H1 (cell line): Measurements from ENCODE around the gene SPOP. TPM values are rescaled to one million over a fixed set of nuclear protein-coding genes. Genes with fewer than 3 reads are reported as not detected.

ENCODE experiments used
- BRCA1 ChIP-seq: IDR thresholded peaks from 2 replicates; pipeline ENCODE4 v1.6.1; 2012; ENCODE audit warnings: low read depth, low read length, improper control_type of control experiment
- SP1 ChIP-seq: IDR thresholded peaks from 2 replicates; pipeline ENCODE4 v1.6.1; 2011; ENCODE audit warnings: low read depth, low read length
- polyA plus RNA-seq, 7 experiments: library from polyadenylated mRNA; depleted of rRNA in 3 of 7; stranded (reverse) in 5 of 7; unstranded in 2 of 7; fragments of >200 nt in 5 of 7; fragments of 200-250 nt in 2 of 7; gene quantifications; 1 replicate in 5 of 7; 2 replicates in 1 of 7; 4 replicates in 1 of 7; pipeline versions ENCODE4 v1.2.1 to v1.2.3, GENCODE V29; 2011 to 2013; ENCODE audit warnings: missing spikeins in 2 of 7, mixed read lengths in 2 of 7
- total RNA-seq: library from RNA; stranded (reverse); fragmentation: NEBNext Ultra II Directional; extraction: Animal tissue kit (Norgen Biotek cat#: 25700); gene quantifications from 2 replicates; pipeline ENCODE4 v1.2.1, GENCODE V29; 2021

SPOP gene
- total and polyA plus RNA-seq, 2 of the 8 experiments (the other 6 are each of a cell fraction or from before 2014, with no cell fraction given): 13.3 to 25.6 TPM

DNA sequence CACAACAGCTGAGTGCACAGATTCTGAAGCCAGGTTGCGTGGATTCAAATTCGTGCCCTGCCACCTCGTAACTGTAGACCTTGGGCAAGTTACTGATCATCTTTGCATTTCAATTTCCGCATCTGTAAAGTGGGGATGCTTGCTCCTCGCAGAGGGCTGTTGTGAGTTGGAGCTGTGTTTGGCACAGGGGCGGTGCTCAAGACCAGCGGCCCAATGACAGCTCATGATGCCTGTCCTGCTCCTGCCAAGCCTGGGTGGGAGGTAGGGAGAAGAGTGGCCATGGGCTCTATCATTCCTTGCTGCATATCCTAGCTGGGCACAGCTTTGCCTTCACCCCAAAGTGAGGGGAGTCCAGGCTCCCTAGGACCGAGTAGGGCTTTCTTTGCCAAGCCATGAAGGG lies 89.6 kb downstream of the SPOP start (continued):
- TF ChIP-seq BRCA1 (no peak), SP1 (no peak)
- TF ChIP-seq, all 59 proteins: peak for 0
